DOHH2 (cell line): ENCODE data around the gene HMCN2.

Experiments used
- EZH2phosphoT487 ChIP-seq: fragments of 200-600 bp; sonication (generic); IDR thresholded peaks from 2 replicates; pipeline ENCODE4 v1.6.1; 2017; ENCODE audit warnings: borderline replicate concordance, mild to moderate bottlenecking, antibody characterized with exemption, low read length, moderate library complexity, mixed read lengths
- TF ChIP-seq, protein P1 (sequence below): fragments of 200-600 bp; sonication (generic); IDR thresholded peaks from one replicate; pipeline ENCODE4 v1.5.1; 2014; ENCODE audit warnings: antibody characterized with exemption, mild to moderate bottlenecking, low read depth, low read length; ENCODE audit not compliant: poor library complexity, severe bottlenecking

DNA sequence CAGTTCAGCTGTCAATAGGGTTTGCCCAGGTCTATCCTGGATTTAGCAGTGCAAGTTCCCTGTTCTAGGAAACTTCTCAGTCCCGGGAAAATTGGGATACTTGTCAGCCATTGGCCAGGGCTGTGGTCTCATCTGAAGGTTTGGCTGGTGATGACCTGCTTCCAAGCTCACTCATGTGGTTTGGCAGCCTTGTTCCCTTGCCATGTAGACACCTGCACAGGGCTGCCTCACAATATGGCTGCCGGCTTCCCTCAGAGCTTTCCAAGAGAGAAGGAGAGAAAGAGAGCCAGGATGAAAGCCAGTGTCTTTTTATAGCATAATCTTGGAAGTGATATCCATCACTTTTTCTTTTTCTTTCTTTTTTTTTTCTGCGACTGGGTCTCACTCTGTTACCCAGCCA is 37.7 kb upstream of the HMCN2 start:
- TF ChIP-seq, protein P1, sequence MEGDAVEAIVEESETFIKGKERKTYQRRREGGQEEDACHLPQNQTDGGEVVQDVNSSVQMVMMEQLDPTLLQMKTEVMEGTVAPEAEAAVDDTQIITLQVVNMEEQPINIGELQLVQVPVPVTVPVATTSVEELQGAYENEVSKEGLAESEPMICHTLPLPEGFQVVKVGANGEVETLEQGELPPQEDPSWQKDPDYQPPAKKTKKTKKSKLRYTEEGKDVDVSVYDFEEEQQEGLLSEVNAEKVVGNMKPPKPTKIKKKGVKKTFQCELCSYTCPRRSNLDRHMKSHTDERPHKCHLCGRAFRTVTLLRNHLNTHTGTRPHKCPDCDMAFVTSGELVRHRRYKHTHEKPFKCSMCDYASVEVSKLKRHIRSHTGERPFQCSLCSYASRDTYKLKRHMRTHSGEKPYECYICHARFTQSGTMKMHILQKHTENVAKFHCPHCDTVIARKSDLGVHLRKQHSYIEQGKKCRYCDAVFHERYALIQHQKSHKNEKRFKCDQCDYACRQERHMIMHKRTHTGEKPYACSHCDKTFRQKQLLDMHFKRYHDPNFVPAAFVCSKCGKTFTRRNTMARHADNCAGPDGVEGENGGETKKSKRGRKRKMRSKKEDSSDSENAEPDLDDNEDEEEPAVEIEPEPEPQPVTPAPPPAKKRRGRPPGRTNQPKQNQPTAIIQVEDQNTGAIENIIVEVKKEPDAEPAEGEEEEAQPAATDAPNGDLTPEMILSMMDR: no peak
- no peak for TF ChIP-seq EZH2phosphoT487
